Stimulated activated effector memory CD8-positive, alpha-beta T cell treated with anti-CD3 and anti-CD28 coated beads, Interleukin-12 subunit alpha, Interleukin-12 subunit beta, amount 100 ng/mL, for 72 hours (primary cell): Measurements from ENCODE around the gene ADAMTS15.

Experiments
- ATAC-seq: fragments of 150-1000 bp; cut with Tn5 transposase; 2 replicates; pipeline ENCODE4 v1.10.0; 2021
- DNase-seq, 2 donors: peaks; one replicate each; pipeline ENCODE4 v3.0.0; 2021 to 2022; ENCODE audit warnings: low spot score in 2 of 2
- H3K27ac Mint-ChIP-seq: one replicate; pipeline ENCODE4 v1.8.0; 2022; ENCODE audit warnings: mild to moderate bottlenecking, mixed read lengths
- H3K36me3 Mint-ChIP-seq: one replicate; pipeline ENCODE4 v1.8.0; 2022; ENCODE audit warnings: mild to moderate bottlenecking, mixed read lengths
- H3K4me1 Mint-ChIP-seq: one replicate; pipeline ENCODE4 v1.8.0; 2022; ENCODE audit warnings: mixed read lengths
- H3K4me3 Mint-ChIP-seq: one replicate; pipeline ENCODE4 v1.8.0; 2022; ENCODE audit warnings: mild to moderate bottlenecking, mixed read lengths
- H3K9me3 Mint-ChIP-seq: one replicate; pipeline ENCODE4 v1.8.0; 2022; ENCODE audit warnings: mixed read lengths

ADAMTS15 gene

DNA sequence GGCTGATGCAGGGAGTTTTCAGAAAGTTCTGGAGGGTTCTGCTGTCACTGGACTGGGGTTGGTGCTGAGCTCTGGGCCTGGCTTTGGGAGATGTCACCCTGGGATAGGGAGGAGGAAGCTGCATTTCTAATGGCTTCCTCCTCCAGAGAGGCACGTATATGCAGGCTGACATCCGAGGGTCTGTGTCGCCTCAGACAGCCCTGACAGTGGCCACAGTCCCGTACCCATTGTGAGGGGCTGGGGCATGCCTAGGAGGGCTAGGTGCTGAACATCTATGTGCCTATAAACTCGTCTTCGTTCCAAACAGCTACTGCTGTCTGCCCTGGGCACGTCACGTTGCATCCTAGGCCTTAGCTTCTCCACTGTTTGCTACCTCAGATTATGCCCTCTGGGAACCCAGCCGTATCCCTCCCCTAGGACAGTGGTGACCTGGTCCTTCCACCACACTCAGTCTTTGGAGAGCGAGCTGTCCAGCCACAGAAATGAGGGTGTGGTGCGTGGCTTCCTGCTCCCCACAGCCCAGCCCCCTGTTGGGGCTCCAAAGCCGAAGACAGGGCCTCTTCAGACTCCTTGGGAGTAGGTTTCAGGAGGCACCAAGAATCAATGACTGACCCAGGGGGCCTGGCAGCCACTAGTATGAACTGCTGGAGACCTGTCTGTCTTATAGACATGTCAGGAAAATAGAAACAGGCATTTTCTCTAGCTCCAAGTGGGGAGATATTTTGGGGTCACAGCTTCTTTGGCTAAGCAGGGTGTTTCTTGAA, 26.4 kb downstream of the ADAMTS15 start:
- ATAC-seq (no peak), DNase-seq (no peak)
- Mint-ChIP-seq H3K9me3 (no peaks in the 10 kb centered on the region), H3K27ac (peak overlapping the region; percentile 52), H3K4me1 (no peaks in the 10 kb centered on the region), H3K36me3 (no peaks in the 10 kb centered on the region), H3K4me3 (no peak overlapping the region)

DNA sequence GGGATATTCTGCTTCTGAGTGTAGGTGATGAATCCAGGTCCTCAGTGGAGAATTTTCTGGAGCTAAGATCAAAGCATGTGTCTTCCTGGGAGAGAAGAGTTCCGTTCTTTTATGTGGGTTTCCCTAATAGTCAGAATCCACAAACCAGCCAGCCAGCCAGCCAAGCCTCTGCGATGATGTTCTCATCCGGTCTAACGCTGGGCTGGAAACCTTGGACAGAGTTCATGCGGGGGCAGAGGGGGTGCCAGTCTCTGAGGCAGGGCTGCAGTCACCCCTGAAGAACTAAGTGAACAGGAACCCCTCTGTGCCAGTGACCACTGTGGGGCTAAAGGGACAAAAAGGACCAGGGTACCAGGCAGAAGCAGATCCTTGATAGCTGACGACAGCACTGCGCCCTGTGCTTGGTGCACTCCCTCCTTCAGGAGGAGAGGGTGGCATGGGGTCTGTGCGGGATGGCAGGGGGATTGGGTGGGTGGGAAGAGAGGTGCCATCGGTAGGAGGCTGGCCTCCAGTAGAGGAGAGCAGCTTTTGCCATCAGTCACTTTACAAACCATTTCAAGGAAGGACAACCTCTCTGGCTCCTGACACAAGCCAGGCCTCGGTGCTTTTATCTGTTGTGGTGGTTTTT, 27.1 kb downstream of the ADAMTS15 start:
- no peak overlapping the region for H3K4me3 Mint-ChIP-seq
- no peak for ATAC-seq
- H3K4me1 Mint-ChIP-seq, result no peaks in the 10 kb centered on the region
- no peaks in the 10 kb centered on the region for H3K9me3 Mint-ChIP-seq
- peak overlapping the region; percentile 52 for H3K27ac Mint-ChIP-seq
- no peak for DNase-seq
- H3K36me3 Mint-ChIP-seq, result no peaks in the 10 kb centered on the region

DNA sequence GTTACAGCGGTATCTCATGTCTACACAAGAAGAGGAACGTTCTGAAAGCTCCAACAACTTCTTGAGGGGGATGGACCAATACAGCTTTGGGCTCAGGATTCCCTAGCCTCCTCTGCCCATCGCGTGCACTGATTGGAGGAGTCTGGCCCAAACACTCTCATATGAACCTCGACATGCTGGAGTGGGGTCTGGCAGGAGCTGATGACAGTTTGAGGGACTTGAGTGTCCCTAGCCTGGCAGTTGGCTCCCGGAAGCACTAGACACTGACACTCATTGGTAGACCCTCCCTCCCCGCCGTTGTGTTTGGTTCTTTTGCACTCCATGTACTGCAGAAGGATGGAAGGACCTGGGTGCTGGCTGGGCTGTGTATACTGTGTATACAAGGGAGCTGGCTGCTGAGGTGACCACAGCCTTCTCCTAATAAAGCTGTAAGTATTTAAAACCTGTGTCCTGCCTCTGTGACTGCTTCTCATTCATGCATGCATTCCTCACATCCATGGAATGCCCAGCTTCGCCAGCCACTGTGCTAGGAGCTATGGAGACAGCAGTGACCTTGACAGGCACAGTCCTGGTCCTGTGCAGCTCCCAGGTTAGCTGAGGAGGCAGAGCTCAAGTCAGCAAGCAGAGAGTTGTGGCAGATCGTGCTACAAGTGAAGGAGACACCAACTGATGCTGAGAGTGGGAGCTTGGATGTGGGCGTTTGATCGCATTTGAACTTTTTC, 27.9 kb downstream of the ADAMTS15 start:
- no peak for DNase-seq
- Mint-ChIP-seq H3K27ac (no peak overlapping the region), H3K36me3 (no peaks in the 10 kb centered on the region), H3K9me3 (no peaks in the 10 kb centered on the region), H3K4me1 (no peaks in the 10 kb centered on the region), H3K4me3 (no peak overlapping the region)
- ATAC-seq, result no peak

DNA sequence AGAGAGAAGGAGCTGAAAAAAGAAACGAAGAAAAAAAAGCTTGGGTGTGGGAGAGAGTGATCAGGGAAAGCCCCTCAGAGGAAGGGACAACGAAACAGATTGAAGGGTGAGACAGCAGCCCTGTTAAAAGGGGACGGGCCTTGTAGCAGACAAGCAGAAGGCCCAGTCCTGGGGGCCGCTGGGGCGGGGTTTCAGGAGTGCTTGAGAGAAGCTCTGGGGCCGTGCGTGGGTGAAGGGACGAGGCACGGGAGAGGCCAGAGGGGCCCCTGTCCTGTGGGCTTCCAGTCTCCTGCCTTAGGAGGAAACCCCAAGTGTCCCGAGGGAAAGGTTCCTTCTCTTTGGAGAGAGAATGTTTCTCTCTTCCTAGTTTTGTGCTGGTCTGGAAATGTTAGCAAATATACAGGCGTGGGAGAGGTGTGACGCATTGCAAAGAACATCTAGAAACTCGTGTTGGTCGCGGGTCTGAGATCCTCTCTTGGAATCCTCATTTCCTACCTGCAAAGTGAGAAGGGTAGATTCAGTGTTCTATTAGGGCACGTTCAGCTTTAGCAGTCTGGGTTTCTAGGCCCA, 28.6 kb downstream of the ADAMTS15 start:
- Mint-ChIP-seq H3K9me3 (no peaks in the 10 kb centered on the region), H3K4me3 (no peak overlapping the region), H3K27ac (no peak overlapping the region), H3K36me3 (no peaks in the 10 kb centered on the region), H3K4me1 (no peaks in the 10 kb centered on the region)
- ATAC-seq, result no peak
- DNase-seq, result no peak

DNA sequence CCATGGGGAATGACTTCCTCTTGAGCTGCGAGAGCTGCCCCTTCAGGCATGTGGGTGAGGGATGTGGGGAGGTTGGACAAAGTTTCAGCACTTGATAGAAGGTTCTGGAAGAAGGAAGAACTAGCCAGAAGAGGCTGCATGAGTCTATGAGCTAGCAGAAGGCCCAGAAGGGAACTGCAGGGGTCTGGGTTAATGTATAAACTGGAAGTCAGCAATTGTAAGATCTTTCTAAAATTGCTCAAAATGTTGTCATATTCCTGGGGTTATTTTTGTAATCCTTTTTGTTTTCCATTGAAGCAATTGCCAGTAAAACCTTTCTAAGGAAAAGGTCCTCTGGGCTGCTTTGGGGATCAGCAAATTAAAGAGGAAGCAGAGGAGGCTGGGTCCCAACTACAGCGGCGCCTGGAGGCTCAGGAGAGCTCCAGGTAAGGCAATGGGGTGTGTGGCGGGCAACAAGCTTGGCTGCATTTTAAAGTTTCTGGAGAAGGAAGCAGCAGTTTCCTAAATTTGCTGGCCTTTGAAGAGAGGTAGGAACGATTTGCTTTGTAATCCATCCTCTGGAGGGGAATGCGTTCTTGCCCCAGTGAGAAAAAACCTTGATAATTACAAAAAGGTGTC, 29.2 kb downstream of the ADAMTS15 start:
- ATAC-seq, result no peak
- Mint-ChIP-seq H3K27ac (no peak overlapping the region), H3K9me3 (no peaks in the 10 kb centered on the region), H3K4me3 (no peak overlapping the region), H3K4me1 (no peaks in the 10 kb centered on the region), H3K36me3 (no peaks in the 10 kb centered on the region)
- no peak for DNase-seq

DNA sequence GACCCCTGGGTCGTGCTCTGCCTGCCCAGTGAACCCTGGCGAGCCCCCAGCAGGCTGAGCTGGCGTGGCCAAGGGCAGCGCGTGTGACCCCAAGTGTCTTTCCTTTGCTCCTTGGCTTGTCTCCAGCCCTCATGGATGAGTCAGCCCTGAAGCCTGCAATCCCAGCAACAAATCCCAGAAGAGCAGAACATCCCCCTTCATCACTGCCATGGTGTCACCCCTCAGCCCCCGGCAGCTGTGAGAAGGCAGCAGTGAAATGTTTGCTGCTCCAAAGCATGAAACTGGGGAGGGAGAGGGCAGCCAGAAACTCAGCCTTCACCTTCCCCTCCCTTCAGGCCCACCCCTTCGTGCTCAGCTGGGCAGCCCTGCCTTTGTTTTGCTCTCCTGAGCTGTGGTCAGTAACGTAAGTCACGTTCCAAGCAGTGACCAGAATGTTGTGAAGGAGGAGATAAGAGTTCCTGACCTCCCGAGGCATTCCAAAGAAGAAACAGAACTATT, 29.8 kb downstream of the ADAMTS15 start:
- no peak for ATAC-seq
- no peaks in the 10 kb centered on the region for H3K36me3 Mint-ChIP-seq
- no peaks in the 10 kb centered on the region for H3K9me3 Mint-ChIP-seq
- no peak overlapping the region for H3K4me3 Mint-ChIP-seq
- no peak overlapping the region for H3K27ac Mint-ChIP-seq
- no peaks in the 10 kb centered on the region for H3K4me1 Mint-ChIP-seq
- no peak for DNase-seq

DNA sequence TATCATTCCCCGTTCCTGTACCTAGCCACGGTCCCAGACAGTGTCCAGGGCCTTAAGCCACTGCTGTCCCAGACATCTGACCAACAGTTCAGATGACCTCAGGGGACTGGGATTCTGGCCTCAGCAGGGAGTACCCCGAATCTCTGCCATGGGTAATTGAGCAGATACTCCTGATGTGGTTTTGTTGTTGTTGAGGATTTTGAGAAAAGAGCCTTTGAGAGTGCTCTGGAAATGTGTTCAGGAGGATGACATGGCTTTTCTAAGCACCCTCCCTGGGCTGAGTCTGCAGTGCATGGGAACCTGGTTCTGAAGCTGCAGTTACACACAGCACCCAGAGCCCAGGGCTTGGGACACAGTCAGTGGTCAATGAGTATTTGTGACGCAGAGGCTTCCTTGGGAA, 30.4 kb downstream of the ADAMTS15 start:
- H3K9me3 Mint-ChIP-seq, result no peaks in the 10 kb centered on the region
- no peak overlapping the region for H3K27ac Mint-ChIP-seq
- peak in 1 of 2 donors; percentile 37 for DNase-seq
- no peak overlapping the region for H3K4me3 Mint-ChIP-seq
- ATAC-seq, result no peak
- no peaks in the 10 kb centered on the region for H3K4me1 Mint-ChIP-seq
- no peaks in the 10 kb centered on the region for H3K36me3 Mint-ChIP-seq

DNA sequence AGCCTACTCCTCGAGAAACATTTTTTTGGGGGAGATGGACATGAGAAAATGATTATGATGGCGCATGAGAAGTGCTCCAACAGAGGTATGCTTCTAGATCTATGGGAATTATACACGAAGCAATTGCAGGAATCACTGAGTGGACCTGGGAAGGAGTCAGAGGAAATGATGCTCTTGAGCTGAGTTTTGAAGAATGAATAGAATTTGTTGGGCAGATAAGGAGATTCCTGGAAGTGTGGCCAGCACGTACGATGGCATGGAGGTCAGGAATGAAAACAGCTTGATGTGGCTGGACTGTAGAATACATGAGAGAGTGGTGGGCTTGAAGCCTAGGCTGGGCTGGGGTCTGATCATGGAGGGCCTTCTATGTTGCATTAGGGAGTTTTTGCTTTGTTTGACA, 31.7 kb downstream of the ADAMTS15 start:
- no peaks in the 10 kb centered on the region for H3K36me3 Mint-ChIP-seq
- DNase-seq (peak in 1 of 2 donors; percentile 20), ATAC-seq (no peak)
- no peaks in the 10 kb centered on the region for H3K9me3 Mint-ChIP-seq
- H3K4me1 Mint-ChIP-seq, result no peaks in the 10 kb centered on the region
- no peak overlapping the region for H3K4me3 Mint-ChIP-seq
- H3K27ac Mint-ChIP-seq, result no peak overlapping the region

DNA sequence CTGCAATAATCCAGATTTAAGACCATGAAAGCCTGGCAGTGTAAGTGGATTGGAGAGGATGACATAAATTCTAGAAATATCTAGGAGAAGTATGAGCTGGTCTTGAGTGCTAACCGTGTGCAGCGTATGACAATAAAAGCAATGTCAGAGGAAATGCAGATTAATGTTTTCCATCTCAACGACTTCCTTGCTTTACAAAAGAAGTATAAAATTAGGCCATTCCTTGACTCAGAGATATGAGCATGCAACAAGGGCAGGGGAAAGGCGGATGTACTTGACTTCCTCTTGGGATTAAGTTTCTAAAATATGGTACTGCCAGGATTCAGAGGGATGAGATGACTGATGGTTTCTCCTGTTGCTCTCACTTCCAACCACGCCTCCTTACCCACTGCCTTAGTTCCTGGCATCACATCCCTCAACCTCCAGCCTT, 32.3 kb downstream of the ADAMTS15 start:
- ATAC-seq (no peak), DNase-seq (peak in 1 of 2 donors; percentile 6)
- H3K4me3 Mint-ChIP-seq, result no peak overlapping the region
- no peaks in the 10 kb centered on the region for H3K4me1 Mint-ChIP-seq
- H3K27ac Mint-ChIP-seq, result no peak overlapping the region
- H3K9me3 Mint-ChIP-seq, result no peaks in the 10 kb centered on the region
- no peaks in the 10 kb centered on the region for H3K36me3 Mint-ChIP-seq

DNA sequence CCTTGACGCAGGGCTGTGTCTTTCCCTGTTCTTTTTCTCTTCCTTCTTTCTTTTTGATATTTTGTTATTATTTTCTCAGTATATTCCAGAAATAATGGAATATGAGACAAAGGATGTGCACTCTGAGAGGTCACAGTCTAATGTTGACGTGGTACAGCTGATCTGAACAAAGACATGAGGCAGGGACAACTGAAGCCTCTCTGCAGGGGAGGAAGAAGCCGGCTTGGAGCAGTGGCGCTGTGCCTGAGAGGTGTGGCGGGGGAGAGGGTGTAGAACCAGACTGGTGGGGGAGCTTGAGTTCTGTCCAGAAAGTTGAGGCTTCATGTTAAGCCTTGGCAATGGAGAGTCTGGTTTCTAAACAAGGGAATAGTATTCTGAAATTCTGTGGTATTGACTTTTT, 34.7 kb downstream of the ADAMTS15 start:
- no peaks in the 10 kb centered on the region for H3K4me1 Mint-ChIP-seq
- H3K36me3 Mint-ChIP-seq, result no peaks in the 10 kb centered on the region
- ATAC-seq, result no peak
- no peak overlapping the region for H3K27ac Mint-ChIP-seq
- H3K4me3 Mint-ChIP-seq, result no peak overlapping the region
- H3K9me3 Mint-ChIP-seq, result no peaks in the 10 kb centered on the region
- no peak for DNase-seq

DNA sequence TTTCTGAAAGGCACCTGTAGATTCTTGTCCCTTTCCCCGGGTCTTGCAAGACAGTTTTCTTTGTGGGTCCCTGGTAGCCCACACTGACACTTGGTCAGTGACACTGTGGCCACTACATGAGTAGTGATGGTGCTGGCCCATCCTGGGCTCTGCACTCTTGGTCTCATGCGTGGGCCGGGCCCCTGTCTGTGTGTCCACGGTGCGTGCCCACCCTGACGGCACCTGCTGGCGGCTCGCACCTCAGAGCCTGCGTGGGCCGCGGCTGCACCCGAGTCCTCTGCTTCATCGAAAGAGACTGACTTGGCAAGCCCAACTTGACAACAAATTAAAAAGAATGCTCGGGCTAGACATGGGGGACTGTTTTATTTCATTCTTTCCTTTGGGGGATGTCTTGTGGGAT, 37.5 kb downstream of the ADAMTS15 start:
- Mint-ChIP-seq H3K4me3 (no peak overlapping the region), H3K4me1 (no peaks in the 10 kb centered on the region), H3K27ac (no peak overlapping the region), H3K9me3 (no peaks in the 10 kb centered on the region), H3K36me3 (no peaks in the 10 kb centered on the region)
- DNase-seq (peak in 1 of 2 donors; percentile 32), ATAC-seq (no peak)

DNA sequence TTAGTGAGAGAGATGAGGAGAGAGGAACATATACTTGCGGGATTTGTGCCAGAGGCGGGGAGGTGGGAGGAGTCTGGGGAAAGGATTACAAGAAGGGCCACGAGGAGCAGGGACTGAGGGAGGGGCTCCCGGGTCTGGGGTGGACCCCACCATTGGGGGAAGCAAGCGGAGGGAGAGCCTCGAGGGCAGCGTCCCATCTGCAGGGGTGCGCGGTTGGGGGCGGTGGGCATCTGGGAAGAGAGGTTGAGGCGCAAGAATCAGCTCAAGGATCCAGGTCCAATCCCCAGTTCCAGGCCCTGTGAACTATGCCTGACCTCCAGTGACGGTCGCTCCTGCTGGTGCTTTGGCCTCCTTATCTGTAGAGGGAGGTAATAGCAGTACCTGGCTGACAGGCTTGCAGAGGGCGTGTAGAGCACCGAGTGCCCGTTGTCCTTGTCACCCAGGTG, 38.0 kb downstream of the ADAMTS15 start:
- Mint-ChIP-seq H3K36me3 (no peaks in the 10 kb centered on the region), H3K4me1 (no peaks in the 10 kb centered on the region), H3K4me3 (no peak overlapping the region), H3K9me3 (no peaks in the 10 kb centered on the region), H3K27ac (no peak overlapping the region)
- DNase-seq, result peak in 1 of 2 donors; percentile 35
- ATAC-seq, result peak; percentile 11

DNA sequence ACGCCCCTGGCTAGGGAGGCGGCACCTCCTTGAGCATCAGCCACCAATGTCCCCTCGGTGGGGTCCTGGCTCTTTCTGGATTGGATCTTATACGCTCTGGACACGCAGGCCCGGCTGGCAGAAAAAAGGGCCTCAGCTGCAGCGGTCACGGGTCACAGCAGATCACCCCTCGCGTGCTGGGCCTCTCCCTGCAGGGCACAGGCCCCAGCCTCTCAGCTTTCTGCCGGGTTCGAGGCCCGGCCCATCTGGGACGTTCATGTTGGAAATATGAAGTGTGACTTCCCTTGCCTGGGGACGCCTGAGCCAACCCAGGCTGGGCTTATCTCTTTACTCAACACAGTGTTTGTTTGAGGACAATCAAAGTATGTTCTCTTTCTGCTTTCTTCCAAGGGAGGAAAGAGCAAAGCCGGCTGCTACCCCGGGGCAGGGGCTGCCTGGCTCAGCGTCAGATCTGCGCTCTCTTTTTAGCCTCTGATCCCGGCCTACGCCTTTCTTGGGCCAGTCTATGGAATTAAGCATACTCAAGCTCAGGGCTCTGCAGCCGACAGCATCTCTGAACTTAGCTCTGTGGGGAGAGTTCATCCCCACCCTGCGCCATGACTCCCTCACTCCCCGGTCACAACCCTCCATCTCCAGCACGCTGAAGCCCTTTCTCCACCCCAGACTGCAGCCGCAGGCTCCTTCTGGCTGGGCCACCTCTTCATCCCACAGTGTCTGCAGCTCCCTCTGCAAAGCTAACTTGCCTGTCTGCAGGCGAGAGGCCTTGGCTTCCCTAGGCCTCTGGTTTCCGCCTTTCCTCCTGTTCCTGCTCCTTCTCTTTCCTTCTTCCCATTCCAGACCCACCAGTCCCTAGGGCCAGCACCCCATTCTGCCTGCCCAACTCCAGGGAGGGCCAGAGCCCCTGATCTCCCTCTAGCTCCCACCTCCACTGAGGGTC, 38.8 kb downstream of the ADAMTS15 start:
- Mint-ChIP-seq H3K9me3 (no peaks in the 10 kb centered on the region), H3K4me1 (no peaks in the 10 kb centered on the region), H3K36me3 (no peaks in the 10 kb centered on the region), H3K4me3 (no peak overlapping the region), H3K27ac (no peak overlapping the region)
- ATAC-seq (no peak), DNase-seq (no peak)
